Stimulated activated CD4-positive, alpha-beta T cell treated with anti-CD3 and anti-CD28 coated beads, TNF-alpha, amount 100 ng/mL, for 48 hours (primary cell): Measurements from ENCODE around the gene TGFBR2.

ENCODE experiments used
- DNase-seq, 3 donors: peaks; one replicate each; pipeline ENCODE4 v3.0.0-alpha.2; 2020; ENCODE audit warnings: low read depth in 3 of 3

Gene TGFBR2

GRCh38 chr3:30692498-30693130, 86.2 kb downstream of the TGFBR2 start:
- no peak for DNase-seq

GRCh38 chr3:30693470-30694120, 87.2 kb downstream of the TGFBR2 start:
- DNase-seq, result peak in 2 of 3 donors; percentile 16 to 19

- DNase-seq, result no peak
Observed at GRCh38 chr3:30694148-30694547, 87.7 kb downstream of the TGFBR2 start.

GRCh38 chr3:30694668-30695067, 88.3 kb downstream of the TGFBR2 start:
- DNase-seq, result no peak

GRCh38 chr3:30695302-30696061, 89.1 kb downstream of the TGFBR2 start:
- no peak for DNase-seq

GRCh38 chr3:30696403-30696819, 90.0 kb downstream of the TGFBR2 start:
- DNase-seq, result no peak

- DNase-seq, result no peak
Observed at GRCh38 chr3:30696896-30697295, 90.5 kb downstream of the TGFBR2 start.

- DNase-seq, result no peak
Observed at GRCh38 chr3:30698549-30698948, 92.1 kb downstream of the TGFBR2 start.

- no peak for DNase-seq
Observed at GRCh38 chr3:30699927-30700326, 93.5 kb downstream of the TGFBR2 start.

GRCh38 chr3:30700702-30701321, 94.4 kb downstream of the TGFBR2 start:
- DNase-seq, result no peak

- DNase-seq, result no peak
Observed at GRCh38 chr3:30702038-30702827, 95.8 kb downstream of the TGFBR2 start.

- DNase-seq, result no peak
Observed at GRCh38 chr3:30702828-30703397, 96.5 kb downstream of the TGFBR2 start.

- DNase-seq, result no peak
Observed at GRCh38 chr3:30704931-30705890, 98.8 kb downstream of the TGFBR2 start.

- no peak for DNase-seq
Observed at GRCh38 chr3:30707825-30708224, 101.4 kb downstream of the TGFBR2 start.

GRCh38 chr3:30708472-30708871, 102.1 kb downstream of the TGFBR2 start:
- no peak for DNase-seq

GRCh38 chr3:30710017-30710416, 103.6 kb downstream of the TGFBR2 start:
- no peak for DNase-seq

- no peak for DNase-seq
Observed at GRCh38 chr3:30711151-30711550, 104.8 kb downstream of the TGFBR2 start.

- DNase-seq, result no peak
Observed at GRCh38 chr3:30711867-30712266, 105.5 kb downstream of the TGFBR2 start.

- no peak for DNase-seq
Observed at GRCh38 chr3:30712991-30713390, 106.6 kb downstream of the TGFBR2 start.

GRCh38 chr3:30713885-30714503, 107.6 kb downstream of the TGFBR2 start:
- DNase-seq, result no peak
